LNCaP clone FGC (cell line): ENCODE data around the gene FBXO28.

Experiments
- DNase-seq: peaks from one replicate; pipeline ENCODE4 v3.0.0-alpha.2; 2011; ENCODE audit warnings: low read depth
- H3K4me3 ChIP-seq: 2 replicates; pipeline ENCODE4 v1.5.1; 2011; ENCODE audit warnings: mild to moderate bottlenecking, low read depth, low read length, control low read depth
- CTCF ChIP-seq: IDR thresholded peaks from 2 replicates; pipeline ENCODE4 v1.5.1; 2012; ENCODE audit warnings: mild to moderate bottlenecking; ENCODE audit not compliant: control insufficient read depth, insufficient read depth; ENCODE audit errors: extremely low read depth

Gene FBXO28

GRCh38 chr1:224109981-224110380, 3.9 kb upstream of the FBXO28 start:
- TF ChIP-seq CTCF, result no peak
- DNase-seq, result no peak
- H3K4me3 ChIP-seq, result no peak overlapping the region

GRCh38 chr1:224113005-224113404, 906 bp upstream of the FBXO28 start:
- H3K4me3 ChIP-seq, result no peak overlapping the region
- no peak for DNase-seq
- no peak for TF ChIP-seq CTCF

- H3K4me3 ChIP-seq, result peak overlapping the region; percentile 98
- DNase-seq, result no peak
- no peak for TF ChIP-seq CTCF
Observed at GRCh38 chr1:224113545-224113917, 380 bp upstream of the FBXO28 start.

- no peak for DNase-seq
- no peak for TF ChIP-seq CTCF
- peak overlapping the region; percentile 98 for H3K4me3 ChIP-seq
Observed at GRCh38 chr1:224114787-224115175, 870 bp downstream of the FBXO28 start.

- peak; percentile 68 for DNase-seq
- peak; percentile 51 for TF ChIP-seq CTCF
- peak overlapping the region; percentile 98 for H3K4me3 ChIP-seq
Observed at GRCh38 chr1:224116131-224116530, 2.2 kb downstream of the FBXO28 start.

GRCh38 chr1:224118688-224119087, 4.8 kb downstream of the FBXO28 start:
- H3K4me3 ChIP-seq, result no peak overlapping the region
- TF ChIP-seq CTCF, result no peak
- DNase-seq, result no peak

- TF ChIP-seq CTCF, result no peak
- H3K4me3 ChIP-seq, result no peak overlapping the region
- DNase-seq, result no peak
Observed at GRCh38 chr1:224123136-224123535, 9.2 kb downstream of the FBXO28 start.
